COLO829 (cell line): ENCODE measurements around the gene TRAF4.
"Not testable (repeated sequence)": the region's sequence is repeated elsewhere in the genome, so short reads cannot be mapped to it uniquely, and the experiment has no call there.

Experiments used
- DNase-seq: peaks from one replicate; pipeline ENCODE4 v3.0.0; 2012; ENCODE audit warnings: low spot score

TRAF4 gene

DNA sequence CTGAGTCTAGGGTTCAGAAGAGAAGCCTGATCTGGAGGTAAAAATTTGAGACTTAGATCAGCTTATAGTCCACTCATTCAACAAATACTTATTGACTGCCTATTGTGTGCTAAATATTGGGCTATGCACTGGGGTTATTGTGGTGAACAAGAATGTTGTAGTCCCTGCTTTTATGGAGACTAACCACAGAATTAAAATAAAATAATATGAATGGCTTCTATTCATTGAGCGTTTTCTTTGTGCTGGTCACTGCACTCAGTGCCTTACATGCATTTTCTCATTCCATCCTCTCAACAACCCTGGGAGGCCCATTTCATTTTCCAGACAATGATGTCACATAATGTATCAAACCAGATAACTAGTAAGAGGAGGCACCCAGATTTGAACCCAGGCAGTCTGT, 10.5 kb upstream of the TRAF4 start:
- DNase-seq, result peak; percentile 63

DNA sequence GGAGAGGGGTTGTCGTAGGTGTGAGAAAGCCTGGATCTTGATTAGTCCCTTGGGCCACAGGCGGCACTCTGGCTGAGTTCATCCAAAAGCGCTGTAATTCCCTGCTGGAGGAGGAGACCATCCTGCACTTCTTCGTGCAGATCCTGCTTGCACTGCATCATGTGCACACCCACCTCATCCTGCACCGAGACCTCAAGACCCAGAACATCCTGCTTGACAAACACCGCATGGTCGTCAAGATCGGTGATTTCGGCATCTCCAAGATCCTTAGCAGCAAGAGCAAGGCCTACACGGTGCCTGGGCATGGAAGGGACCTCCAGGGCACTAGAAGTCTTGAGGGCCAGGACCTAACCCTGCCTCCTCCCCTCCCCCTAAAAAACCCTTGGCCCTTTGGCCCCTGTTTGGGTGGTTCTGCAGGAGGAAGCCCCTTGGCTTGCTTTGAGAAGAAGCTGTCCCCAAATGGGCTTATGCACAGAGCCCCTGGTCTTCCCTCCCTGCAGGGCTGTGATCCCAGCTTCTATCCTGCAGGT, 9.0 kb upstream of the TRAF4 start:
- DNase-seq, result no peak

- DNase-seq, result no peak
These were observed 8.5 kb upstream of the TRAF4 start for GRCh38 chr17:28735242-28735722.

DNA sequence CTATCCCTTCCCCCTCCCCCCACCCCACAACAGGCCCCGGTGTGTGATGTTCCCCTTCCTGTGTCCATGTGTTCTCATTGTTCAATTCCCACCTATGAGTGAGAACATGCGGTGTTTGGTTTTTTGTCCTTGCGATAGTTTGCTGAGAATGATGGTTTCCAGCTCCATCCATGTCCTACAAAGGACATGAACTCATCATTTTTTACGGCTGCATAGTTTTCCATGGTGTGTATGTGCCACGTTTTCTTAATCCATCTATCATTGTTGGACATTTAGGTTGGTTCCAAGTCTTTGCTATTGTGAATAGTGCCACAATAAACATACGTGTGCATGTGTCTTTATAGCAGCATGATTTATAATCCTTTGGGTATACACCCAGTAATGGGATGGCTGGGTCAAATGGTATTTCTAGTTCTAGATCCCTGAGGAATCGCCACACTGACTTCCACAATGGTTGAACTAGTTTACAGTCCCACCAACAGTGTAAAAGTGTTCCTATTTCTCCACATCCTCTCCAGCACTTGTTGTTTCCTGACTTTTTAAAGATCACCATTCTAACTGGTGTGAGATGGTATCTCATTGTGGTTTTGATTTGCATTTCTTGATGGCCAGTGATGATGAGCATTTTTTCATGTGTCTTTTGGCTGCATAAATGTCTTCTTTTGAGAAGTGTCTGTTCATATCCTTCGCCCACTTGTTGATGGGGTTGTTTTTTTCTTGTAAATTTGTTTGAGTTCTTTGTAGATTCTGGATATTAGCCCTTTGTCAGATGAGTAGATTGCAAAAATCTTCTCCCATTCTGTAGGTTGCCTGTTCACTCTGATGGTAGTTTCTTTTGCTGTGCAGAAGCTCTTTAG, 7.7 kb upstream of the TRAF4 start:
- DNase-seq, result not testable (repeated sequence)

- DNase-seq, result no peak
These were observed 6.5 kb upstream of the TRAF4 start for GRCh38 chr17:28737316-28737715.

GRCh38 chr17:28737770-28738679, 5.8 kb upstream of the TRAF4 start:
- no peak for DNase-seq

DNA sequence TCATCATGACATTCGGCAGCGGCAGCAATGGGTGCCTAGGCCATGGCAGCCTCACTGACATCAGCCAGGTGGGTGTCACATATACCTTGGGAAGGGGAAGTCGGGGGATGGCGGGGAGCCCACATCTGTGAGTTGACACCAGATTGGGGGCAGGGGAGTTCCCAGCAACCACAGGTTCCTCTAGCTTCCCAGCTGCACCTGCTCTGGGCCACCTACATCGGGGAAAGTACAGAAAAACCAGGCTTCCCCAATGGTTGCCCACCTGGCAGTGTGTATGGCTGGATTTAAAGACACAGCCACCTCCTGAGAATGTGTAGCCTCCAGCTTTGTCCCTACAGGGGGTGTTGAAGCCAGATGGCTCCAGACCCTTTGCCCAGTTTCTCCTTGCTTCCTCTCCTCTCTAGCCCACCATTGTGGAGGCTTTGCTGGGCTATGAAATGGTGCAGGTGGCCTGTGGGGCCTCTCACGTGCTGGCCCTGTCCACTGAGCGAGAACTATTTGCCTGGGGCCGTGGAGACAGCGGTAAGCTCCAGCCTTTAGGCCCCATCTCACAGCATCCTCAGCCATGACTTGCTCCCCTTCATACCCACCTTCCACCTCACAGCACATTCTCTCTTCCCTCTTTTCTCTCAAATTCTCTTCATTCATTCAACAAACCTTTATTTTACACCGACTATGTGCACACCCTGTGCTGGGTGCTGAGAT, 5.0 kb upstream of the TRAF4 start:
- no peak for DNase-seq

- no peak for DNase-seq
These were observed 3.1 kb upstream of the TRAF4 start for GRCh38 chr17:28740406-28741357.

GRCh38 chr17:28741358-28742349, 2.2 kb upstream of the TRAF4 start:
- no peak for DNase-seq

DNA sequence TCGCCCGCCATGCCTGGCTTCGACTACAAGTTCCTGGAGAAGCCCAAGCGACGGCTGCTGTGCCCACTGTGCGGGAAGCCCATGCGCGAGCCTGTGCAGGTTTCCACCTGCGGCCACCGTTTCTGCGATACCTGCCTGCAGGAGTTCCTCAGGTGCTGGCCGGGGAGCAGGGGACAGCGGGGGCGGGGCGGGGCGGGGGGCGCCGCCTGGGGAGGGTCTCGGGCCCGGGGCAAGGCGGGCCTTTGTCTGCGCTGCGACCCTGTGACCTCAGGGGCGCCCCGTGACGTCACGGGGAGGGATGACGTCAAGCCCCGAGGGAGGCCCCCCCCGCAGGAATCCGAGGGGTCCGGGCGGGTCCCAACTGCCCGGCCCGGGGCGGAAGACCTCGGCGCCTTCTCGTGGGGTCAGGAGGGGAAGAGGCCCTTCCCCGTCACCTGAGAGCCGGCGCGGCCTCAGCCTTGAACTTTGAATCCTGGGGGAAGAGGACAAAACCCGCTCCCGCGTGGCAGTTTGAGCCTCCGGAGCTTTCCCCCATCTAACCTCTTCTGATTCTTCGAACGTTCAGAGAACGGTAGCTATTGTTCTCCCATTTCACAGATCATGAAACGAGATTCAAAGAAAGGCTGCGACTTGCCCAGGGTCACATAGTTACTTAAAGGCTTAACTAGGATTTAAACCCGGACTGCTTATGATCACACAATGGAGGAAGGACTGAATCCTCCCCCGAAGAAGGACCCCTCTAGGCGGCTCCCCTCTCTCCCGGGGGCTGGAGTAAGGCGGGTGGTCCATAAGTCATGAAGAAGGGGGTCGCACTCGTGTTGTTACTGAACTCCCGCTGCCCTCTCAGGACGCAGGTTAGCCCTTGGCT, 527 bp downstream of the TRAF4 start:
- no peak for DNase-seq

DNA sequence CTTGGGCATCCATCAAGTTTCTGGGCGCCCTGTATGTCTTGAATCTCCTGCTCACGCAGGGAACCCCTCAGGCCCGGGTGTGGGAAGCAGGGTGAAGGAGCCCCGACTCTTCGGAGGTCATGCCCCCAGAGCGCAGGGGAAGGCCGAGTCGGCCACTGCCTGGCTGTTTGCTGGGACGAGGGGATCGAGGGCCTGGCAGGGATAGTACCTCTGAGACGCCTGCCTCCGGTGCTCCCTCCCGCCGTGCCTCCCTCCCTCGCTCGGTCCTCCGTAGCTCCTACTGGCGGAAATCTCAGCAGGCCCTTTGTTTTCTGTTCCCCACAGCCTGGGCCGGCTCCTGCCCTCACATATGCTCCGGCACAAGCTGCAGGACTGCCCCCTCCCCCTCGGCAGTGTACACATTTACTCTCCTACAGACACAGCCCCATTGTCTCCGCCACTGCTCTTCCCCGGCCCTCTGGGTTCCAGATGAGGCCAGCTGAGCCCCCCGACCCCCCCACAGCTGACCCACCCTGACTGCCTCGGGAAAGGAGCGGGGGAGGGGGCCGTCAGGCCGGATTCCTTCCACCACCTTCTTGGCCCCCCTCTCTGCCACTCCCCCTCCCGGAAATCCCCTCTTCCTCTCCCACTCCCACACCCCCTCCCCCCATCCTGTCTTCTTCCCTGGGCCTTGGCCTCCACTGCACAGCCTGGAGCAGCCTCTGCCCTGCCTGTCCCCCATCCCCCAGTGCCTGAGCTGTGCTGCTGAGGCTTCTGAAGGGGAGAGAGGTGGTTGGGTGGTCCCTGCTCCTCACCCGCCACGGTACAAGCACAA, 1.4 kb downstream of the TRAF4 start:
- DNase-seq, result peak; percentile 58

DNA sequence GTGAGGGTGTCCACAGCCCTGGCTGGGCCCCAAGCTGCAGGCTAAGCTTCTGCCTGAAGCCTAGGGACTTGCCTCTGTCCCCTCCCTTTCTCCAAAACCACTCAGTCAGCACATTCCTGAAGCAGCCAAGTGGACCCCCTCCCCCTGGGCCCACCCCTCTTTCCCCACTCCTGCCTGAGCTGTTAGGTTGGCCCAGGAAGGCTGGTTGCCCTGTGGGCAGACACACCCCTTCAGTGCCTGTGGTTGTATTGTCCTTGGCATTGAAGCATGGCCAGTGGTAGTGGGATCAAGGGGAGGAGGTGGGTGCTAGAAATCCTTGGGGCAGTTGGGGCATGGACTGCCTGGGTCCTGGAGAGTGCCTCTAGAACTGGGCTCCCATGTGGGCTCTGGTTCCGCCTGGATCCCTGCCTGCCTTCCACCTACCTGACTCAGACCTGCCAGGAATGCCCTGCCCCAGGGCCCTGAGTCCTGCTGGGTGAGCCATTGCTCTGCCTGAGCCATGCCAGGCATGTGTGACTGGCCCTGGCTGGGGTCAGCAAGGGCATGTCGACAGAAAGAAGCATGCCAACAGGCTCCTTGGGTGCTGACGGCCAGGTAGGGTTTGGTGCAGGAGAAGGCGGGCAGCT, 2.1 kb downstream of the TRAF4 start:
- DNase-seq, result no peak

GRCh38 chr17:28746611-28747050, 2.8 kb downstream of the TRAF4 start:
- DNase-seq, result no peak

GRCh38 chr17:28747051-28747691, 3.4 kb downstream of the TRAF4 start:
- no peak for DNase-seq

DNA sequence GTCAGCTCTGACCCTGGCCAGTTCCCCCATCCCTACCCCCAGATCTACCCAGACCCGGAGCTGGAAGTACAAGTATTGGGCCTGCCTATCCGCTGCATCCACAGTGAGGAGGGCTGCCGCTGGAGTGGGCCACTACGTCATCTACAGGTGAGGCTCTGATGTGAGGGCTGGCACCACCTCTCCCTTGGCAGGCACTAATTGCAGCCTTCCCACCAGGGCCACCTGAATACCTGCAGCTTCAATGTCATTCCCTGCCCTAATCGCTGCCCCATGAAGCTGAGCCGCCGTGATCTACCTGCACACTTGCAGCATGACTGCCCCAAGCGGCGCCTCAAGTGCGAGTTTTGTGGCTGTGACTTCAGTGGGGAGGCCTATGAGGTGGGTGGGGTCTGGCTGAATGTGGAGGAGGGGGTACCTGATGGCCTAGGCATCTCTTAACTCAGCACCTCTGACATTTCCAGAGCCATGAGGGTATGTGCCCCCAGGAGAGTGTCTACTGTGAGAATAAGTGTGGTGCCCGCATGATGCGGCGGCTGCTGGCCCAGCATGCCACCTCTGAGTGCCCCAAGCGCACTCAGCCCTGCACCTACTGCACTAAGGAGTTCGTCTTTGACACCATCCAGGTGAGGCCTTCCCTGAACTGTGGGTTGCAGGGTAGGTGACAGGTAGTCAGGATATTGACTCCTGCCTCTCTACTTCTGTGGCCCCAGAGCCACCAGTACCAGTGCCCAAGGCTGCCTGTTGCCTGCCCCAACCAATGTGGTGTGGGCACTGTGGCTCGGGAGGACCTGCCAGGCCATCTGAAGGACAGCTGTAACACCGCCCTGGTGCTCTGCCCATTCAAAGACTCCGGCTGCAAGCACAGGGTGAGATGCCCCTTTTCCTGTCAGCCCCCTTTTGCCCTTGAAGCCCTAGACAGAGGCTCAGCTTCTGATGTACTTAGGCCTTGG, 4.3 kb downstream of the TRAF4 start:
- no peak for DNase-seq
